ENCODE measurements around the gene TUBAL3.
"Not testable (repeated sequence)": the region's sequence is repeated elsewhere in the genome, so short reads cannot be mapped to it uniquely, and the experiment has no call there.

DNA sequence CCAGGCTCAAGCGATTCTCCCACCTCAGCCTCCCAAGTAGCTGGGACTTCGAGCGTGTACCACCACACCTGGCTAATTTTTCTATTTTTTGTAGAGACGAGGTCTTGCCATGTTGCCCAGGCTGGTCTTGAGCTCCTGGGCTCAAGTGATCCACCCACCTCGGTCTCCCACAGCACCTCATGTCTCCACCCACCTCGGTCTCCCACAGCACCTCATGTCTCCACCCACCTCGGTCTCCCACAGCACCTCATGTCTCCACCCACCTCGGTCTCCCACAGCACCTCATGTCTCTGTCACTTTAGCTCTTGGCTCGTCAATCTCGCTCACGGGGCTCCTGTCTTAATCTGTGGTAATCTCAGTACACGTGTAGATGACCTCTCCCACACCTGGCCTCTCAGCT, 24.2 kb downstream of the TUBAL3 start:
- TF ChIP-seq POLR2A, EP300, CTCF, POLR2AphosphoS5 (IDR thresholded peaks at IDR 0.05): not testable (repeated sequence)

All from suprapubic skin (tissue), 4 donors.